ENCODE data around the gene PDK2. TPM values are rescaled to one million over a fixed set of nuclear protein-coding genes. Genes with fewer than 3 reads are reported as not detected.

Gene PDK2
- total and polyA plus RNA-seq, 9 of the 15 experiments (the other 6 are each of a cell fraction or from before 2014, with no cell fraction given) = 0.03 to 2.5 (median 1.4) TPM

GRCh38 chr17:50117202-50118051 is 22.3 kb downstream of the PDK2 start (continued):
- 0 out of 2 replicates have a peak, but pooled peaks have one; percentile 20 for TF ChIP-seq THAP12 (CRISPR knock-in tag; IDR thresholded peaks at IDR 0.05)
- no peak for TF ChIP-seq POLR2H (tag; IDR thresholded peaks at IDR 0.05; ENCODE audit: low read depth)
- TF ChIP-seq HMG20B (CRISPR knock-in tag; IDR thresholded peaks at IDR 0.05) = no peak
- TF ChIP-seq KAT8 (IDR thresholded peaks at IDR 0.05; ENCODE audit: low read depth) = no peak
- TF ChIP-seq ZNF431 (CRISPR knock-in tag; IDR thresholded peaks at IDR 0.05) = no peak
- no peak for TF ChIP-seq KLF6 (CRISPR knock-in tag; IDR thresholded peaks at IDR 0.05; ENCODE audit: borderline replicate concordance)
- TF ChIP-seq MYBL2 (IDR thresholded peaks at IDR 0.05; ENCODE audit: low read depth) = no peak
- no peak for TF ChIP-seq MYBL2 (CRISPR knock-in tag; IDR thresholded peaks at IDR 0.05; ENCODE audit: borderline replicate concordance)
- TF ChIP-seq HLTF (IDR thresholded peaks at IDR 0.05) = no peak
- TF ChIP-seq PHF20 (IDR thresholded peaks at IDR 0.05; ENCODE audit: partially characterized antibody) = no peak
- no peak for TF ChIP-seq ZNF347 (CRISPR knock-in tag; IDR thresholded peaks at IDR 0.05; ENCODE audit: low read depth)
- no peak for TF ChIP-seq TAF9B (IDR thresholded peaks at IDR 0.05; ENCODE audit: partially characterized antibody)
- TF ChIP-seq ZC3H4 (CRISPR knock-in tag; IDR thresholded peaks at IDR 0.05; ENCODE audit: borderline replicate concordance) = no peak
- no peak for TF ChIP-seq DIDO1 (tag; IDR thresholded peaks at IDR 0.05; ENCODE audit: low read depth)
- no peak for TF ChIP-seq POLR3A (IDR thresholded peaks at IDR 0.05; ENCODE audit: borderline replicate concordance, extremely low read depth, insufficient read depth, insufficient read length)
- no peak for TF ChIP-seq ZKSCAN3 (CRISPR knock-in tag; IDR thresholded peaks at IDR 0.05)
- 0 out of 2 replicates have a peak, but pooled peaks have one; percentile 20 for TF ChIP-seq ZNF224 (CRISPR knock-in tag; IDR thresholded peaks at IDR 0.05)
- no peak for TF ChIP-seq ZZZ3 (IDR thresholded peaks at IDR 0.05)
- no peak for TF ChIP-seq HOMEZ (CRISPR knock-in tag; IDR thresholded peaks at IDR 0.05)
- TF ChIP-seq, protein P1, sequence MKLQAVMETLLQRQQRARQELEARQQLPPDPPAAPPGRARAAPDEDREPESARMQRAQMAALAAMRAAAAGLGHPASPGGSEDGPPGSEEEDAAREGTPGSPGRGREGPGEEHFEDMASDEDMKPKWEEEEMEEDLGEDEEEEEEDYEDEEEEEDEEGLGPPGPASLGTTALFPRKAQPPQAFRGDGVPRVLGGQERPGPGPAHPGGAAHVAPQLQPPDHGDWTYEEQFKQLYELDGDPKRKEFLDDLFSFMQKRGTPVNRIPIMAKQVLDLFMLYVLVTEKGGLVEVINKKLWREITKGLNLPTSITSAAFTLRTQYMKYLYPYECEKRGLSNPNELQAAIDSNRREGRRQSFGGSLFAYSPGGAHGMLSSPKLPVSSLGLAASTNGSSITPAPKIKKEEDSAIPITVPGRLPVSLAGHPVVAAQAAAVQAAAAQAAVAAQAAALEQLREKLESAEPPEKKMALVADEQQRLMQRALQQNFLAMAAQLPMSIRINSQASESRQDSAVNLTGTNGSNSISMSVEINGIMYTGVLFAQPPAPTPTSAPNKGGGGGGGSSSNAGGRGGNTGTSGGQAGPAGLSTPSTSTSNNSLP (IDR thresholded peaks at IDR 0.05; ENCODE audit: borderline replicate concordance, low read depth, low read length) = no peak
- peak; percentile 20 for TF ChIP-seq ZFP36 (IDR thresholded peaks at IDR 0.05; ENCODE audit: low read depth, low read length, partially characterized antibody)
- no peak for TF ChIP-seq RBM15 (IDR thresholded peaks at IDR 0.05; ENCODE audit: insufficient read depth, low read length)
- no peak for TF ChIP-seq CBX3 (IDR thresholded peaks at IDR 0.05; ENCODE audit: borderline replicate concordance in 1 of 2, low read length in 2 of 2)
- TF ChIP-seq ZNF282 (CRISPR knock-in tag; IDR thresholded peaks at IDR 0.05) = peak; percentile 50; the same call in 1 of the 2 replicates

All from K562 (cell line).